HG03520 (cell line): ENCODE data around the gene SUOX.
"Not testable (repeated sequence)": the region's sequence is repeated elsewhere in the genome, so short reads cannot be mapped to it uniquely, and the experiment has no call there.

Source experiments
- ATAC-seq: cut with Tn5 transposase; IDR thresholded peaks from one replicate; pipeline ENCODE4 v1.9.1; 2021; ENCODE audit warnings: mild to moderate bottlenecking, moderate library complexity; ENCODE audit not compliant: unreplicated experiment

Gene SUOX

DNA sequence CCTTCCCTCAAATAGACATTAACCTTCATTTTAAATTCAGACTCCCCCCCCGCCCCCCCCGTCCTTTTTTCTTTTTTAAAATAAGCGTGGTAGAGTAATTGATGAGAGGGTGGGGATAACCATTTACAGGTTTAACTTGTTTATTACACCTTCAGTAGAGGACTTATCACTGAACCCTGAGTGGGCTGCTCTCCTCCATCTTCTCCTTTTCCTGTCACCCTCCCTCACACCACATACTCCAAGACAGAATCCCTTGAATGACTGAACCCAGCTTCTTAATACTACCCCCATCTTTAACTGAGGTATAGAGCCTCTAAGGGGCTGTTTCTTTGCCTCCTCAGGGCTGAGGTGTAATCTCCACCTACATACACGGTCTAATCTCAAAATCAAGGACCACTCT lies 20.1 kb downstream of the SUOX start:
- ATAC-seq, result no peak

DNA sequence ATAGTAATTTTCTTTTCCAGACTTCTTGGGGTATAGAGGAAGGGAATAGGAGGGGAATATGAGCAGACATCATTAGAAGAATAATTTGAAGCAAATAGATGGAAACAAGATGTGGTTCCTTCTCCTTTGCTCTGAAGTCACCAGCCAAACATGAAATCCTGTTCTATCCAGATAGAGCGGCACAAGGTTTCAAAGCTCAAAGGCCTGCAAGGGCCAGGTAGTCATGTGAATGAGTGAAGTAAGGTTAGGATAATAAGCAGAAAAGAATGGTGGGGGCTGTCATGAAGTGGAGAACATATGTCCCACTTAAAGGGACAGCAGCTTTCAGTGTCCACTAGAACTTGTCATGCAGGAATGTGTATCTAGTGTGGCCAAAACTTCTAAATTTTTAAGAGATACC lies 21.3 kb downstream of the SUOX start:
- no peak for ATAC-seq

GRCh38 chr12:56020423-56021184 lies 23.5 kb downstream of the SUOX start, which contains the start of gene IKZF4:
Gene IKZF4, plus strand, starts transcription at chr12:56021043. Its CDS starts 451 bp downstream, at chr12:56021494.
- ATAC-seq, result no peak

DNA sequence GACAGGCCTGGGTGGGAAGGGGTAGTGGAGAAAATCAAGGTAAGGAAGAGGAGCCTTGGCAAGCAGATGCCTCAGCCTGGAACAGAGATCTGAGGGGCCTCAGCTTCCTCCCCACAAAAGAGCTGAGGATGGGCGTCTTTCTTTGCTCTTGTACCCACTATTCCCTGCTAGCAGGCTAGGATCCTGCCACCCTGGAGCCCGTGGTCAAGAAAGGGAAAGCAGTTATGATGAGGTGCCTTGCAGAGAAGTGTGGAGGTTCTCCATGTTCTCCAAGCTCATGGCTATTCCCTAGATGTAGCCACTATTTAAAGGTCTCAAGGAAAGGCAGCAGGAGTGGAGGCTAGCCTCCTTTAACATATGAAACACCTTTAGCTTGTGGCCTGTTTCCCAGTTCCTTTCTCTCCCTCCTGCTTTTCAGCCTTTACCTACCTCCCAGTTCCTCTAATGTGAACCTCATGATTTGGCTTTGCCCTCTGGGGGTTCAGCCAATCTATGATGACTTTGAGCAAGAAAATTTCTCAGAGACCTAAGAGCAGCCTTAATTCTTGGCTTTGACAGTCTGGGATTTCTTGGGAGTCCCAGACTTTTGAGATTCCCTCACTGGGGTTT lies 24.9 kb downstream of the SUOX start:
- ATAC-seq, result no peak

- ATAC-seq, result no peak
Observed at GRCh38 chr12:56028511-56029165, 31.6 kb downstream of the SUOX start.

DNA sequence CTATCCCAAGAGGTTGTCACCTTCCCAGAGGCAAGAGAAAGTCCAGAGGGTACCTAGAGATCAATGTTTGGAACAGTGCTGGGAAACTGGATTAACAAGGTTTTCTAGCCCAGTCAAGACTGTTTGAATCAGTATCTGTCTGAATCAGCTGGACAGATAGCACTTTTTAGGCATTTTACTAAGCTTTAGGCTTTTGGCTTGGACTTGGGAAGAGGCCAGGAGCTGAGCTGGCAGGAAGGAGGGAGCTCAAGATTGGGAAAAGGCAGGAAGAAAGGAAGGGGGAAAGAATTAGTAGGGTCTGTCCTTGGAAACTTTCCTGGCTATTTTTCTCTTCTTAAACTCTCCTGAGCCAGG lies 32.1 kb downstream of the SUOX start:
- ATAC-seq, result no peak

DNA sequence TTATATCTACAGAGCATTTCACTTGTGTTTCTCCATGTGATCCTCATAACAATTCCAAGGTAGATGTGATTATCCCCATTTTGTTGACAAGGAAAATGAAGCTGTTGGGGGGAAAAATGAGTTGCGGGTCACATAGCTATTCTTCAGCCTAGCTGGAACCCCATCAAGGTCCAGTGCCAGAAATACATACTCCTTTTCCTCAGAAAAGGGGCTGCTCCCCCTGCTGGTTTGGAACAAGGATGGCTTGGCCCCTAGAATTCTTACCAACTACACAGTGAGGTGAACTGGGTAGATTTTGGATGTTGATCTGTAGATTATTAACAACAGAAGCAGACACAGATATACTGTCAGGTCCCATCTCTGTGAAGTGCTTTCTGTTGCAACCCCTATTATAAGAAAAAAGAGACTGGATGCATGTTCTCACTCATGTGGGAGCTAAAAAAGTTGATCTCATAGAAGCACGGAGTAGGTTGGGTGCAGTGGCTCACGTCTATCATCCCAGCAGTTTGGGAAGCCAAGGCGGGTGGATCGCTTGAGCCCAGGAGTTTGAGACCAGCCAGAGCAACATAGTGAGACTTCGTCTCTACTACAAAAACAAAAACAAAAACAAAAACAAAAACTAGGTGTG lies 32.7 kb downstream of the SUOX start:
- ATAC-seq, result no peak

GRCh38 chr12:56031987-56032386 lies 34.9 kb downstream of the SUOX start:
- no peak for ATAC-seq

DNA sequence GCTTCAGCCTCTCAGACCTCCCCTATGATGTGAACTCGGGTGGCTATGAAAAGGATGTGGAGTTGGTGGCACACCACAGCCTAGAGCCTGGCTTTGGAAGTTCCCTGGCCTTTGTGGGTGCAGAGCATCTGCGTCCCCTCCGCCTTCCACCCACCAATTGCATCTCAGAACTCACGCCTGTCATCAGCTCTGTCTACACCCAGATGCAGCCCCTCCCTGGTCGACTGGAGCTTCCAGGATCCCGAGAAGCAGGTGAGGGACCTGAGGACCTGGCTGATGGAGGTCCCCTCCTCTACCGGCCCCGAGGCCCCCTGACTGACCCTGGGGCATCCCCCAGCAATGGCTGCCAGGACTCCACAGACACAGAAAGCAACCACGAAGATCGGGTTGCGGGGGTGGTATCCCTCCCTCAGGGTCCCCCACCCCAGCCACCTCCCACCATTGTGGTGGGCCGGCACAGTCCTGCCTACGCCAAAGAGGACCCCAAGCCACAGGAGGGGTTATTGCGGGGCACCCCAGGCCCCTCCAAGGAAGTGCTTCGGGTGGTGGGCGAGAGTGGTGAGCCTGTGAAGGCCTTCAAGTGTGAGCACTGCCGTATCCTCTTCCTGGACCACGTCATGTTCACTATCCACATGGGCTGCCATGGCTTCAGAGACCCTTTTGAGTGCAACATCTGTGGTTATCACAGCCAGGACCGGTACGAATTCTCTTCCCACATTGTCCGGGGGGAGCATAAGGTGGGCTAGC lies 37.7 kb downstream of the SUOX start:
- ATAC-seq, result no peak

- no peak for ATAC-seq
Observed at GRCh38 chr12:56037161-56037560, 40.1 kb downstream of the SUOX start.

- ATAC-seq, result no peak
Observed at GRCh38 chr12:56038022-56038655, 41.1 kb downstream of the SUOX start.

DNA sequence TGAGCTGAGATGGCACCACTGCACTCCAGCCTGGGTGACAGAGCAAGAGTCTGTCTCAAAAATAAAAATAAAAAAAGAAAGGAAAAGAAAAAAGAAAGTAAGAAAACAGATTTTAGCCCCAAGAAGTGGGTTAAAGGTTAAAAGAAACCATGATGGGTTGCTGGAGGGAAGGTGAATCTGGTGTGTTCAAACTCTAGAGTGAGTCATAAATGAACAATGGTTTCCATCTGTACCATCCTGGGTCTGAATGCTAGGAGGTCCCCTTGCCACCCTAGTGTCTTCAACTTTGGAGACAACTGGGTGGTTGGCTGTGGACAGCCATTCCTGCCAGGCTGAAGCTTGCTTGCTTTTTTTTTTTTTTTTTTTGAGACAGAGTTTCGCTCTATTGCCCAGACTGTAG lies 43.1 kb downstream of the SUOX start:
- no peak for ATAC-seq

DNA sequence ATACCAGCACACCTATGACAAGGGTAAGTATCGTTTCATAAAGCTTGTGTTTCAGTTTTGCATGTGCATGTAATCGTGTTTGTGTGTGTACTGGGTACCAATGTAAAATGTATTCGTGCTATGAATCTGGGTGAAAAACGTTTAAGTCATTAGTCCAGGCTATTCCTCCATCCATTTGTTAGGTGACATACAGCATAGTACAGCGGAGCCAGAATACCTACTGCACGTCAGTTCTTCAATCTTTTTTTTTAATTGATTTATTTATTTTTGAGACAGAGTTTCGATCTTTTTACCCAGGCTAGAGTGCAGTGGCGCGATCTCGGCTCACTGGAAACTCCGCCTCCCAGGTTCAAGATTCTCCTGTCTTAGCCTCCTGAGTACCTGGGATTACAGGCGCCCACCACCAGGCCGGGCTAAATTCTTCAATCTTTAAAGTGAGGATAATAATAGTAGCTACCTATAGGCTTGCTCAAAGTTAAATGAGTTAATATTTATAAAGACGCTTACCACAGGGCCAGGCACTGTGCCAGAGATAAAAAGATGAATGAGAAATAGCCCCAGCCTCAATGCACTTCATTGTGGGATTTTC lies 44.0 kb downstream of the SUOX start:
- ATAC-seq, result no peak

DNA sequence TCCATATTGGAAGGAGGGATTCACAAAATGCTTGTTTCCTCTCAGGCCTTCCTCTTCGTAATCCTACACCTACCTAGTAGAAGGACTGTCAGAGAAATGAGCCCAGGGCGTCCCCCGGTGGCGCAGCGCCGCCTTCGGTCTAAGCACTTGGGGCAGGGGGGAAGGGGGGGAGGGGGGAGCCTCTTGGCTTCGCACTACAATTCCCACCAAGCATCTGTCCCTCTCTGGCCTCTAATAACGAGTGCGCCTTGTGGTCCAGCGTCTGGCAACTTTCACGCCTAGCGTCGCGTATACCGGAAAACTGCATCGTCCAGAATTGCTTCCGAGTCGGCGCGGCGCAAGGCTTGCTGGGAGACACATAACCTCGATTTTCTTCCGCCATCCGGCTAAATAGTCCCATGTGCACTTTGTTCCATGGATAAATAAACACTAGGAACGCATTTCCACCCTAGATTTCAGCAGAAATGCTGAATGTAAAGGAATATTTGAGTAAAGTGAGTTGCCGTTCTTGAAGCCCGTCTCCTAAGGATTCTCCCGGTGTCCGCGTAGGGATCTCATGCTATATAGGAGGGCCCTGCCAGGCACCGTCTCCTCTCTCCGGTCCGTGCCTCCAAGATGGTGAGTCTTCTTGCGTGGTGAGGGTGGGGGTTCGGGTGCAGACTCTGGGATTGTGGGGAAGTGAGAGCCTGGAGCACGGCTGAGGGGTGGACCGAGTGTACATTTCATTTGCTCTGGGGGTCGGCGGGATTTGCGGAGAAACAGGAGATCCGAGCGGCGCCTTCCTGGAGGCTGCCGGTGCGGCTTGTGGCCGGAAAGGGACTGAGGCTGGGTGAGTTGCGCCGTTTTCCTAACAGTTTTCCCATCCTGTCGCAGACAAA lies 44.7 kb downstream of the SUOX start, which contains the start of gene RPS26:
TSS of gene RPS26 (plus strand) at position 367 of the 878 bp plus-strand sequence. CDS start at position 616, 249 bp downstream.
- ATAC-seq, result peak; percentile 86

GRCh38 chr12:56042430-56042813 lies 45.3 kb downstream of the SUOX start:
- ATAC-seq, result not testable (repeated sequence)

GRCh38 chr12:56042843-56043242 lies 45.8 kb downstream of the SUOX start:
- no peak for ATAC-seq

- ATAC-seq, result no peak
Observed at GRCh38 chr12:56046027-56046780, 49.1 kb downstream of the SUOX start.

DNA sequence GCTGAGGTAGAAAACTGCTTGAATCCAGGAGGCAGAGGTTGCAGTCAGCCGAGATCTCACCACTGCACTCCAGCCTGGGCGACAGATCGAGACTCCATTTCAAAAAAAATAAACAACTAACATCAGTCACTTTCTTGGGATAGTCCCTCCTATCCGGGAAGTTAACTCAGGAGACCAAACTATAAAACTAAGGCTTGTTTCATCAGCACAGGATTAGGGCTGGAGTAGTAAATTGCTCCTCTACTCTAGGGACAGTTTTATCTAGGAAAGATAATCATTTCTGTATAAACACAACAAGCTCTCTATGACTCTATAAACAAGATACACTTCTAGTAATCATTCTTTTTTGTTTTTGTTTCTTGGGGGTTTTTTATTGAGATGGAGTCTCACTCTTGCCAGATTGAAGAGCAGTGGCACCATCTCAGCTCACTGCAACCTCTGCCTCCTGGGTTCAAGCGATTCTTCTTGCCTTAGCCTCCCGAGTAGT lies 56.4 kb downstream of the SUOX start:
- ATAC-seq, result no peak
